DOHH2 (cell line): Measurements from ENCODE around the gene SSH2.

Experiments
- H3F3A ChIP-seq: fragments of 200-600 bp; sonication (generic), shearing (Covaris generic); 2 replicates; pipeline ENCODE4 v1.6.0; 2016; ENCODE audit warnings: antibody characterized with exemption, mild to moderate bottlenecking; ENCODE audit not compliant: control insufficient read depth, insufficient read depth
- H3K27ac ChIP-seq: fragments of 200-600 bp; sonication (generic); 2 replicates; pipeline ENCODE4 v1.5.1; 2014; ENCODE audit warnings: low read depth, mild to moderate bottlenecking, low read length, moderate library complexity
- H3K27me3 ChIP-seq: fragments of 200-600 bp; sonication (generic); 2 replicates; pipeline ENCODE4 v1.6.1; 2014; ENCODE audit warnings: mild to moderate bottlenecking, low read length, mixed read lengths; ENCODE audit not compliant: control insufficient read depth
- H3K36me3 ChIP-seq: fragments of 200-600 bp; sonication (generic); 2 replicates; pipeline ENCODE4 v1.6.1; 2014; ENCODE audit warnings: mild to moderate bottlenecking, low read length, moderate library complexity, mixed read lengths; ENCODE audit not compliant: control insufficient read depth
- H3K4me1 ChIP-seq: fragments of 200-600 bp; sonication (generic); 2 replicates; pipeline ENCODE4 v1.6.1; 2014; ENCODE audit warnings: mild to moderate bottlenecking, low read length, mixed read lengths; ENCODE audit not compliant: control insufficient read depth
- H3K4me2 ChIP-seq: fragments of 200-600 bp; sonication (generic); 2 replicates; pipeline ENCODE4 v1.6.0; 2014; ENCODE audit warnings: mild to moderate bottlenecking, low read length, moderate library complexity
- H3K4me3 ChIP-seq: fragments of 200-600 bp; sonication (generic); 2 replicates; pipeline ENCODE4 v1.5.1; 2014; ENCODE audit warnings: mild to moderate bottlenecking, low read length, mixed read lengths
- H3K79me2 ChIP-seq: fragments of 200-600 bp; sonication (generic); 2 replicates; pipeline ENCODE4 v1.6.1; 2014; ENCODE audit warnings: mild to moderate bottlenecking, low read length, mixed read lengths; ENCODE audit not compliant: control insufficient read depth
- H3K9me2 ChIP-seq: fragments of 200-600 bp; sonication (generic); replicated peaks from 2 replicates; pipeline ENCODE4 v1.6.1; 2014; ENCODE audit warnings: mild to moderate bottlenecking, low read length, mixed read lengths; ENCODE audit not compliant: control insufficient read depth
- H3K9me3 ChIP-seq: fragments of 200-600 bp; sonication (generic); 2 replicates; pipeline ENCODE4 v1.6.1; 2014; ENCODE audit warnings: antibody characterized with exemption, low read length, mixed read lengths; ENCODE audit not compliant: control insufficient read depth, insufficient read depth
- H4K20me1 ChIP-seq: fragments of 200-600 bp; sonication (generic); 2 replicates; pipeline ENCODE4 v1.6.0; 2014; ENCODE audit warnings: low read depth, mild to moderate bottlenecking, antibody characterized with exemption, low read length, moderate library complexity; ENCODE audit not compliant: control insufficient read depth, insufficient read depth
- CTCF ChIP-seq: fragments of 200-600 bp; sonication (generic); IDR thresholded peaks from one replicate; pipeline ENCODE4 v1.5.1; 2014; ENCODE audit warnings: antibody characterized with exemption, mild to moderate bottlenecking, low read depth, low read length; ENCODE audit not compliant: poor library complexity, severe bottlenecking
- EZH2phosphoT487 ChIP-seq: fragments of 200-600 bp; sonication (generic); IDR thresholded peaks from 2 replicates; pipeline ENCODE4 v1.6.1; 2017; ENCODE audit warnings: borderline replicate concordance, mild to moderate bottlenecking, antibody characterized with exemption, low read length, moderate library complexity, mixed read lengths

The SSH2 gene

GRCh38 chr17:29593591-29594518 is 336.2 kb downstream of the SSH2 start:
- H3K9me2 ChIP-seq, result no peaks in the 10 kb centered on the region
- peaks cover 51% of the 10 kb centered on the region for H3K79me2 ChIP-seq
- H3K4me1 ChIP-seq, result peaks cover 47% of the 10 kb centered on the region
- no peaks in the 10 kb centered on the region for H3K36me3 ChIP-seq
- TF ChIP-seq CTCF, result peak; percentile 25
- no peak for TF ChIP-seq EZH2phosphoT487
- no peaks in the 10 kb centered on the region for H3K27me3 ChIP-seq
- H4K20me1 ChIP-seq, result no peaks in the 10 kb centered on the region
- peak overlapping the region; percentile 95 for H3K4me2 ChIP-seq
- peaks cover 13% of the 10 kb centered on the region for H3F3A ChIP-seq
- no peak overlapping the region for H3K27ac ChIP-seq
- no peaks in the 10 kb centered on the region for H3K9me3 ChIP-seq
- H3K4me3 ChIP-seq, result peak overlapping the region; percentile 88

GRCh38 chr17:29592850-29593551 is 337.0 kb downstream of the SSH2 start, which contains the start of gene ANKRD13B:
Gene ANKRD13B (plus strand): TSS chr17:29593132. CDS start chr17:29593622, 490 bp downstream.
- peaks cover 50% of the 10 kb centered on the region for H3K4me1 ChIP-seq
- H3K27ac ChIP-seq, result peak within 1 kb of the TSS; percentile 23
- H3K79me2 ChIP-seq, result peaks cover 58% of the 10 kb centered on the region
- H3K4me3 ChIP-seq, result peak within 1 kb of the TSS; percentile 88
- H3K4me2 ChIP-seq, result peak within 1 kb of the TSS; percentile 95
- 0 out of 2 replicates have a peak, but pooled peaks cover 6% of the 10 kb centered on the region for H4K20me1 ChIP-seq
- H3K36me3 ChIP-seq, result 0 out of 2 replicates have a peak, but pooled peaks cover 6% of the 10 kb centered on the region
- H3K27me3 ChIP-seq, result no peaks in the 10 kb centered on the region
- no peaks in the 10 kb centered on the region for H3K9me2 ChIP-seq
- H3K9me3 ChIP-seq, result no peaks in the 10 kb centered on the region
- no peak for TF ChIP-seq CTCF
- TF ChIP-seq EZH2phosphoT487, result no peak
- peaks cover 13% of the 10 kb centered on the region for H3F3A ChIP-seq

- peak overlapping the region; percentile 94 for H3K4me2 ChIP-seq
- H3K27ac ChIP-seq, result peak overlapping the region; percentile 59
- no peaks in the 10 kb centered on the region for H3K27me3 ChIP-seq
- H4K20me1 ChIP-seq, result 0 out of 2 replicates have a peak, but pooled peaks cover 9% of the 10 kb centered on the region
- no peaks in the 10 kb centered on the region for H3K9me2 ChIP-seq
- H3K79me2 ChIP-seq, result peaks cover 63% of the 10 kb centered on the region
- peak overlapping the region; percentile 74 for H3K4me3 ChIP-seq
- peaks cover 60% of the 10 kb centered on the region for H3K4me1 ChIP-seq
- TF ChIP-seq EZH2phosphoT487 (no peak), CTCF (peak; percentile 97)
- H3K9me3 ChIP-seq, result no peaks in the 10 kb centered on the region
- 0 out of 2 replicates have a peak, but pooled peaks cover 6% of the 10 kb centered on the region for H3K36me3 ChIP-seq
- H3F3A ChIP-seq, result peaks cover 13% of the 10 kb centered on the region
These were observed 338.1 kb downstream of the SSH2 start for GRCh38 chr17:29591737-29592608.
